GM12801 (cell line): ENCODE data around the gene LDHB.

Experiments
- TF ChIP-seq, protein P1 (sequence below): IDR thresholded peaks from one replicate; pipeline ENCODE4 v1.5.1; 2011; ENCODE audit warnings: control low read depth; ENCODE audit not compliant: insufficient read length; ENCODE audit errors: extremely low read depth

Gene LDHB

DNA sequence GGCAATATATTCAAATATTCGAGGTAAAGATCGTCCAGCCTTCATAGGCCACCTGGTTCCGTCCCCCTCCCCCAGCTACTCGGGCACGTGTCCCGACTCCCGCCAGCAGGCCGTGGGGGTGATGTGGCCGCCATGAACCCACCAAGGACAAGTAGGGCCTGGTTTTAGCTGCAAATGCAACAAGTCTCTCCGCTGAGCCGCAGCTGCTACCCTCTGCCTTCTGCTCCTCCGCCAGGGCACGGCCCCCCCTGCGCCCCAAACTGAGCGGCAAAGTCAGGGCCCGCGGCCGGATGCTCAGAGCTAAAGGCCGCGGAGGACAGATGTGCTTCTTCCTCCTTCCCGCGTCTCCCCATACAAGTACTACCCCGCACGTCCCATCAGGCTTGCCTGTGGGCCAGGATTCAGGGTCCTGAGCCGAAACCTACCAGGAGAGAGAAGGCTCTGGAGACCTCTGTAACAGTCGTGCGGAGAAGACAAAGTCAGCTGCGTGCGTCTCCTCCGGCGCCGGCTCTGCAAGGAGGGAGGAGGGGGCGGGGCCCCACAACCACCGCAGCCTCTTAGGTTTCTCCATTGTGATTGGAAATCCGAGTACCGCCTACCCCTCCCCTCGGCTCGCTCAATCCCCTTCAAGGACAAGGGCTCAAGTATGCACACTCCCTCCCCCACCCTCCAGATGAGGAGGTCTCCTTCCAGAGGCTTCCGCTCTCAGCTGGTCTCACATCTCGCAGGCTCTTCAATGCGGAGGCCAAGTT, at the start of gene LDHB:
TSS of gene LDHB (minus strand) at position 517 of the 752 bp plus-strand sequence. CDS start 3,171 bp downstream, outside the sequence.
- TF ChIP-seq, protein P1, sequence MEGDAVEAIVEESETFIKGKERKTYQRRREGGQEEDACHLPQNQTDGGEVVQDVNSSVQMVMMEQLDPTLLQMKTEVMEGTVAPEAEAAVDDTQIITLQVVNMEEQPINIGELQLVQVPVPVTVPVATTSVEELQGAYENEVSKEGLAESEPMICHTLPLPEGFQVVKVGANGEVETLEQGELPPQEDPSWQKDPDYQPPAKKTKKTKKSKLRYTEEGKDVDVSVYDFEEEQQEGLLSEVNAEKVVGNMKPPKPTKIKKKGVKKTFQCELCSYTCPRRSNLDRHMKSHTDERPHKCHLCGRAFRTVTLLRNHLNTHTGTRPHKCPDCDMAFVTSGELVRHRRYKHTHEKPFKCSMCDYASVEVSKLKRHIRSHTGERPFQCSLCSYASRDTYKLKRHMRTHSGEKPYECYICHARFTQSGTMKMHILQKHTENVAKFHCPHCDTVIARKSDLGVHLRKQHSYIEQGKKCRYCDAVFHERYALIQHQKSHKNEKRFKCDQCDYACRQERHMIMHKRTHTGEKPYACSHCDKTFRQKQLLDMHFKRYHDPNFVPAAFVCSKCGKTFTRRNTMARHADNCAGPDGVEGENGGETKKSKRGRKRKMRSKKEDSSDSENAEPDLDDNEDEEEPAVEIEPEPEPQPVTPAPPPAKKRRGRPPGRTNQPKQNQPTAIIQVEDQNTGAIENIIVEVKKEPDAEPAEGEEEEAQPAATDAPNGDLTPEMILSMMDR, result no peak

DNA sequence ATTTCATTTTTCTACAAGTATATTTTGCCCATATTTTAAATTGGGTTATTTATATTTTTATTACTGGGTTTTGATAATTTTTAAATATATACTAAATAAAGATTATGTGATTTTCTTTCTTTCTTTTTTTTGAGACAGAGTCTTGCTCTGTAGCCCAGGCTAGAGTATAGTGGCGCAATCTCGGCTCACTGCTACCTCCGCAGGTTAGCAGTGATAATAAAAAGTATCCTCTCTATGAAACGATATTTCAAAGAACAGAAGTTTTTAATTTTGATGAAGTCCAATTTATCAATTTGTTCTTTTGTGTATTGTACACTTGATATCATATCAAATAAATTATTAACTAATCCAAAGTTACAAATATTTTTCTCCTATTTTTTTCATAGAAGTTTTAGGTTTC, 47.2 kb upstream of the LDHB start:
- TF ChIP-seq, protein P1, result no peak

DNA sequence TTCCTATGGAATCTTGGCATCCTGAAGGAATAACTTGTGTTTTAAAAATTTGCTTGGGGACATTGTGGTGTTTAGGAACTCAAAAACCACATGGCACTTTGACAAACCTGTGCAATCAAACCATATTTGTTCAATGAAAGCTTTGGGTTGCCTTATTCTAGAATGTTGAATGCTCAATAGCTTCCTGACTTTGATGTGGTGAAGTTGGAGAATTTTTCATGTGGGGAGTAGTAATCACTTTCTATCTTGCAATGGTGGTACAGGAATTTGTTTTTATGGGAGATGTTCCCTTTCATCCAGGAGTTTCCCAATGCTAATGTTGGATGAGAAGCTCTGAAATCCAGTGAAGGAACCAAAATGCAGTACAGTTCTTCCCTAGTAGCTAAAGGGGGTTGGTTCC, 42.2 kb upstream of the LDHB start:
- TF ChIP-seq, protein P1, result no peak

DNA sequence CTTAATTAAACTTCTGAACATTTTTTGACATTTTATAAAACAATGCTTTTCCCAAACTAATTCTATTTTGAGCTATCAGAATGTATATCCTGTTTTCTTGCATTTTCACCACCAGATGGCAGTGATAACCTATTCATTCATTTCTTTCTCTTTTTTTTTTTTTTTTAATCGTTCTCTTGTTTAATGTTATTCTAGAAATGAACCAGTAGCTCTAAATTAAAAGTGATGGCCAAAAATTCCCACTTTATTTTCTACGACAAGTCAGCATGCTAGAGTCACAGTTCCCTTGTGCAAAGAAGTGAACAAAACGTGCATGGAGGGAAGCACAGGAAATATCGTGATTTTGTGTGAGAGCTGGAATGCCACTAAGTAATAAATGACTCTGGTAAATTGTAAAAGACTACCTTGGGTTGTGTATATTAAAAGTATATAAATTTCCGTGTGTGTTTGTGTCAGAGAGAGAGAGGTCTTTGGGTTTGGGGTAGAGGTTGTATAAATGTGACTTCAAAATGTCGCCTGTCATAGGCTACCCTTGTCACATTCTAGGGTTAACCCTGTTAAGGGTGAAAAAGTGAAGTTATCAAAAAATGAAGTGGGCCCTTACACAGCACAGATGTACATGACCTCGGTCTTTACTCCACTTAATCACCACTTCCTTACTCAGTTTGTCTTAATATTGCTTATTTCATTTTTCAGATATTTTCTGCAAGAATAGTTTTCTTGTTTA, 40.4 kb upstream of the LDHB start:
- TF ChIP-seq, protein P1, result no peak

DNA sequence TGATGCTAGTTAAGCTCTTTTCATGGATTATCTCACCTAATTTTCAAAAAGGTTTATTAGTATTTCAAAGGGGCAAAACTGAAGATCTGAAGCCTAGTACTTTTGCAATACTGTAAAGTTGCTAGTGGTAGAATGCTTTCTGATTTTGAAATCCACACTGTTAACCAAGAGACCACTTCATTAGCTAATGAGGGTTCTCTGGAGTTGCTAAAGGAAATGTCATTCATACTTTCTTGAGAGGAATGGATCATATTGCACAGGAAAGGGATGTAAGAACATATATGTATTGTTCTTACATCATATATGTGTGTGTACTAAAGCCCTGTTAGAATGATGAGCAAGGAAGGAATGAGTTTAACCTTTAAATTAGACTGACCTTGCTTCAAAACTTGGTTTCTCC, 39.0 kb upstream of the LDHB start:
- TF ChIP-seq, protein P1, result no peak

DNA sequence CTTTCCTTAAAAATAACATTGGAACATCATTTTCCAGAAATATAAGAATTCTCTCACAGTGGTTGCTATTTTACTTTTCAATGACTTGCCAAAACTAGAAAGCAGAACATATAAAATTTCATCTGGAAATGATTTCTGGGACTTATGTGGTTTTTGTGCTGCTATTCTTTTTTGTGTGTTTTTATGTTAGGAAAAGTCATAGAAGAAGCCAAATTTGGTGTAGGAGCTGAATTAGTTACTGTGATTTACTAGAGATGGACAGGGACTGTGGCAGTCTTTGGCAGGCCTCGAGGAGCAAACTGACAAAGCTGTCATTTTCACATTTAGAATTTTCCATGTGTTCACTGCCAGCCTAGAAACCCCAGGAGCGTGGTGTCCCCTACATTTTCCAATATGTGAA, 38.3 kb upstream of the LDHB start:
- TF ChIP-seq, protein P1, result no peak

DNA sequence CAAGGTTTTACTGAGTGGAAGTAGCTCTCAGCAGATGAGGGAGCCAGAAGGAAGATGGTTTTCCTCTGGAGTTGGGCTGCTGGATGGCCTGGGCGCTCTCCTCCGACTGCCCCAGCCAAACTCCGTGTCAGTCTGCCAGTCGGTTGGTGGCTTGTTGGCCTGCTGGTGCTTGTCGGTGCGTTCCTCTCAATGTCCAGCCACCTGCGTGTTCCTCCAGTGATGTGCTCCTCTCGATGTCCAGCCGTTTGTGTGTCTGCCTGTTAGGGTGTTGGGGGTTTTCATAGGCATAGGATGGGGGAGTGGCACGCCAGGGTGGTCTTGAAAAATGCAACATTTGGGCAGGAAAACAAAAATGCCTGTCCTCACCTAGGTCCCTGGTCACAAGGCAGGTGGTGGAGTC, 37.0 kb upstream of the LDHB start:
- TF ChIP-seq, protein P1, result no peak
